HG03439 (cell line): Measurements from ENCODE around the gene C9orf152.
A peak's percentile ranks its signal among the peaks of the same experiment; 100 is the strongest.

Experiments used
- ATAC-seq: cut with Tn5 transposase; IDR thresholded peaks from one replicate; pipeline ENCODE4 v1.9.1; 2021; ENCODE audit warnings: mild to moderate bottlenecking, moderate library complexity; ENCODE audit not compliant: unreplicated experiment

The C9orf152 gene

GRCh38 chr9:110183208-110184145 lies 24.5 kb downstream of the C9orf152 start:
- ATAC-seq, result no peak

- ATAC-seq, result no peak
Observed at GRCh38 chr9:110180511-110181434, 27.2 kb downstream of the C9orf152 start.

GRCh38 chr9:110179734-110180133 lies 28.2 kb downstream of the C9orf152 start:
- no peak for ATAC-seq

- ATAC-seq, result no peak
Observed at GRCh38 chr9:110178281-110178680, 29.7 kb downstream of the C9orf152 start.

- no peak for ATAC-seq
Observed at GRCh38 chr9:110175275-110175968, 32.5 kb downstream of the C9orf152 start.

DNA sequence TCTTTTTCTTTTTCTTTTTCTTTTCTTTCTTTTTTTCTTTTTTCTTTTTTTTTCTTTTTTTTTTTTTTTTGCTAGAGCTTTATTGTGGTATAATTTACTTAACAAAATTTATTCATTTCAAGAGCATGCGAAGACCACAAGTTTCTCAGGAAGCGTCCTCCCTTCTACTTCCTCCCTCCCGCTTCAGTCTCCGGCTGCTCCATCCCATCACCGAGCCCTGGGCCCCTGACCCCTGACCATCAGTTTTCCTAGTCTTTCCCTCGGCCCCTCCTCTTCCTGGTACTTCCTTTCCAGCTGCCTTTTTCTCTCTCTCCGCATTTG lies 34.7 kb downstream of the C9orf152 start:
- no peak for ATAC-seq

- ATAC-seq, result no peak
Observed at GRCh38 chr9:110170357-110171257, 37.4 kb downstream of the C9orf152 start.

DNA sequence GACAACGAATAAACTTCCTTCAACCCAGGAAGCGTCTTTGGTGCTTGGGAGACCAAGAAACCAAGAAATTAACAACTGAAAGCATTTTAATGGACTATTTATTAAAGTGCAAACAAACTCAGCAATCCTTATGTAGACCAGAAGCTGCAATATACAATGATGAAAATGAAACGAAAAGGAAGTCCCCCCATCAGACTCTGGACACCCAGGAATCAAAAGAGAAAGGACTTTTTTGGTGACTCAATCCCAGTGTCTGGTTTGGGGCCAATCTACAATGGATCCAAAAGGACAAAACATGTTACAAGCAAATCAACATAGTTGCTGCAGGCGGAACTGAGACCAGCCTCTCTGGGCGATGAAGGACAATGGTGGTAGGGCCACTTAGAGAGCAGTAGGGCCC lies 39.5 kb downstream of the C9orf152 start:
- no peak for ATAC-seq

DNA sequence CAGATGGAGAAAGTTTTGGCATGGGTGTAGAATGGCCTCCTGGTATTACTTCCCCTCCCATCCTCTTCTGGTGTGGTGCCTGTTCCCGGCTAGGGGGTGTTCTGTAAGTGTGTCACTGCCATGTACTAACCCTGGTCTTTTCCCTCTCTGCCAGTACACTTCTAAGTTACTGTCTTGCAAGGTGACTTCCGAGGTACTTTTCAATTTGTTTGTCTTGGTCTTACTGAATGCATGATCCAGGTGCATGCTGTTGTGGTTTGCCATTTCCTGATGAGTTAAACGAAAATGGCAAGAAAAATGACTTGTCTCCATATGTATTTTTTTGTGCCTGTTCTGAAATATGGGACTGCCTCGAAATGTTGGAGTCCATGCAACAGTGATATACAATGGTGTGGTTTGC lies 46.0 kb downstream of the C9orf152 start:
- no peak for ATAC-seq

GRCh38 chr9:110160685-110161084 lies 47.3 kb downstream of the C9orf152 start:
- ATAC-seq, result no peak

- ATAC-seq, result no peak
Observed at GRCh38 chr9:110160123-110160522, 47.8 kb downstream of the C9orf152 start.

GRCh38 chr9:110157823-110158664 lies 49.9 kb downstream of the C9orf152 start:
- no peak for ATAC-seq

GRCh38 chr9:110156902-110157301 lies 51.1 kb downstream of the C9orf152 start:
- peak; percentile 71 for ATAC-seq

- no peak for ATAC-seq
Observed at GRCh38 chr9:110156416-110156815, 51.5 kb downstream of the C9orf152 start.

DNA sequence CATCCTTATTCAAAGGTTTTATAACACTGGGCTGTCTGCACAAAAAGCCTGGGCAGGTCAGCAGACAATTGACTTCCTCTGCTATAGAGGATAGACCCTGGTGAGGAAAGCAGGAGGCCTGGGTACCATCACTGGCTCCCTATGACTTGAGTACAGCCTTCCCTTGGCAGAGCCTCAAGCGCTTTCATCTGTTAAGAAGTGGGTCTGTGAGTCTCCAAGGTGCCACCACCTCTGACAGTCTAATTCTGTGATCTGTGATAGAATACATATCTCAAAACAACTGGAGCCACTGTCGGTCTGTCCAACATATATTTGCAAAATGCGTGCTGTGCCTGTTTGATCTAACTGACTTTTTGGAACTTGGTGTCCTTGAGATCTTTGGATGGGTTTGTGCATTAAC lies 52.2 kb downstream of the C9orf152 start:
- no peak for ATAC-seq

DNA sequence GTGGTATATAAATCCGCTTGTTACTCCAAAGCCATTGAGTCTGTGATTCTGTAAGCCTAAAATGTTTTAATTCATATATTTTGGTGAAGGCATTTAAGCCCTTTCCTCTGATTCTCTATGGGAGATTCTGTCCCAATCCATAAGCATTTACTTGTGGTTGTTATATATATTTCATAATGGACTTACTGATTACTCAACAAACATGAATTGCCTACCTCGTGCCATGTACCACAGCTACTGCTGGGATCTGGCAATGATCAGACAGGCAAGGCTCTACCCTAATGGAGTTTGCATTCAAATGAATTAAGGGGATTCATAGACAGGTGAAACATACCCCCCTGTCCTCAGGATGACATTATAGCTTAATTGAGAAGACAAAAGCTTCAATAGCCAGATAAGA lies 54.5 kb downstream of the C9orf152 start:
- no peak for ATAC-seq

DNA sequence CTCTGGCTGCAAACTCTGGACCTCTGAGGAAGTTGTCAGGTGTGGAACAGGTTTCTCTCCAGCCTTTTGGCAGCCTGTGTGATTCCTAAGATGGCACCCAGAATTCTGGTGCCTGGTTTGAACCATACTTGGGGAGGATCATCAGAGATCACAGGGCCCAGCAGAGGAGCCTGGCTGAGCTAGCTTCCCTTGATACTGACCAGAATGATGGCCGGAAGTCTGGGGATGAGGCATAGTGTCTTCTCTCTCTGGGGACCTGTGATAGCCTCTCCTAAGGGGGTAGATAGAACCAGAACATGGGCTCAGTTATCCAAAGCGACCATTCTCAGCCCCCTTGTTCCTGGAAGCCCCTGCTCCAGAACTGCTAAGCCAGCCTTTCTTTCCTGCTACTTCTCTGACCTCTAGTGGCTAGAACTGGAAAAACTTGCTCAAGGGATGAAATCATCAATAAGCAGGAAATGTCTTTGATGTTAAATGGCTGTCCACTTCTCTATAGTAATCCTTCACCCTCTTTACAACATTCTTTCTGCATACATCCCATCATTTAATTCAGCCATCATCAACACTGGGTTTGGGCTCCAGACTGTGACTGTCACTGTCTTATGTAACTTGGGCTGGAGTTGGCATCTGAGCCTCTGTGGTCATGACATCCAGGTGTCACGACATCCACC lies 55.1 kb downstream of the C9orf152 start:
- ATAC-seq, result peak; percentile 28
